ENCODE results near the gene SP100.

DNA sequence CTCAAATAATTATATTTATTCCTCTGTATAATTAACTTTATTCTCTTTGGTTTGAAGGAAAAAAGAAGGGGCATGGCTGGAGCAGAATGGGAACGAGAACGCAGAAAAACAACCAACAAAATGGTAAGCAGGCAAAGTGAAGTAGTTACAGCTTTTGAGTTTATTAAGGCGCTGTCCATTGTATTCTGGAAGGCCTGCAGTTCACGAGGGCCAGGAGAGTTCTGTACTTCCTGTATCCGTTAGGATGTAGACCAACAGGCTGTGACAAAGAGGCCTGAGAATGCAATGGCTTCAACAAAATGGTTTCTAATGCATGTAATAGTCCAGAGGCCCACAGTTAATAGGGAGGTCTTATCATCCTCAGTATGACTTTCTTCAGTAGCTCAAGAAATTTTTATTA is 32.5 kb upstream of the SP100 start:
- TF ChIP-seq POLR2A (IDR thresholded peaks at IDR 0.05) (no peak), POLR2AphosphoS5 (IDR thresholded peaks at IDR 0.05) (no peak)
- TF ChIP-seq, protein P1, sequence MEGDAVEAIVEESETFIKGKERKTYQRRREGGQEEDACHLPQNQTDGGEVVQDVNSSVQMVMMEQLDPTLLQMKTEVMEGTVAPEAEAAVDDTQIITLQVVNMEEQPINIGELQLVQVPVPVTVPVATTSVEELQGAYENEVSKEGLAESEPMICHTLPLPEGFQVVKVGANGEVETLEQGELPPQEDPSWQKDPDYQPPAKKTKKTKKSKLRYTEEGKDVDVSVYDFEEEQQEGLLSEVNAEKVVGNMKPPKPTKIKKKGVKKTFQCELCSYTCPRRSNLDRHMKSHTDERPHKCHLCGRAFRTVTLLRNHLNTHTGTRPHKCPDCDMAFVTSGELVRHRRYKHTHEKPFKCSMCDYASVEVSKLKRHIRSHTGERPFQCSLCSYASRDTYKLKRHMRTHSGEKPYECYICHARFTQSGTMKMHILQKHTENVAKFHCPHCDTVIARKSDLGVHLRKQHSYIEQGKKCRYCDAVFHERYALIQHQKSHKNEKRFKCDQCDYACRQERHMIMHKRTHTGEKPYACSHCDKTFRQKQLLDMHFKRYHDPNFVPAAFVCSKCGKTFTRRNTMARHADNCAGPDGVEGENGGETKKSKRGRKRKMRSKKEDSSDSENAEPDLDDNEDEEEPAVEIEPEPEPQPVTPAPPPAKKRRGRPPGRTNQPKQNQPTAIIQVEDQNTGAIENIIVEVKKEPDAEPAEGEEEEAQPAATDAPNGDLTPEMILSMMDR (IDR thresholded peaks at IDR 0.05), result no peak

All from sigmoid colon (tissue), 4 donors.